ENCODE results near the gene NLN.
"Not testable (repeated sequence)": the region's sequence is repeated elsewhere in the genome, so short reads cannot be mapped to it uniquely, and the experiment has no call there.

NLN gene

GRCh38 chr5:65778126-65778525 lies 56.1 kb downstream of the NLN start:
- Histone ChIP-seq H3K9me2 (replicated peaks; ENCODE audit: control insufficient read depth, low read length) (no peaks in the 10 kb centered on the region), H3K9me3 (ENCODE audit: control insufficient read depth, insufficient read depth, low read length) (no peaks in the 10 kb centered on the region), H3F3A (ENCODE audit: control insufficient read depth, insufficient read depth) (no peaks in the 10 kb centered on the region), H3K4me1 (ENCODE audit: control insufficient read depth, low read length) (no peaks in the 10 kb centered on the region), H3K79me2 (ENCODE audit: control insufficient read depth, low read length) (no peaks in the 10 kb centered on the region), H3K4me2 (ENCODE audit: low read length) (no peak overlapping the region), H3K27ac (ENCODE audit: low read depth, low read length) (no peak overlapping the region), H4K20me1 (ENCODE audit: control insufficient read depth, insufficient read depth, low read depth, low read length) (no peaks in the 10 kb centered on the region), H3K4me3 (ENCODE audit: low read length) (no peak overlapping the region), H3K36me3 (ENCODE audit: control insufficient read depth, low read length) (peaks cover 21% of the 10 kb centered on the region), H3K27me3 (ENCODE audit: control insufficient read depth, low read length) (no peaks in the 10 kb centered on the region)
- TF ChIP-seq CTCF (IDR thresholded peaks at IDR 0.05; ENCODE audit: low read depth, low read length, poor library complexity, severe bottlenecking) (no peak), EZH2phosphoT487 (IDR thresholded peaks at IDR 0.05; ENCODE audit: borderline replicate concordance, low read length) (no peak)

GRCh38 chr5:65779643-65780042 lies 57.6 kb downstream of the NLN start:
- no peak overlapping the region for H3K4me3 ChIP-seq (ENCODE audit: low read length)
- H3K27ac ChIP-seq (ENCODE audit: low read depth, low read length), result no peak overlapping the region
- H3K4me2 ChIP-seq (ENCODE audit: low read length), result no peak overlapping the region
- no peaks in the 10 kb centered on the region for H3K27me3 ChIP-seq (ENCODE audit: control insufficient read depth, low read length)
- H3K4me1 ChIP-seq (ENCODE audit: control insufficient read depth, low read length), result no peaks in the 10 kb centered on the region
- TF ChIP-seq CTCF (IDR thresholded peaks at IDR 0.05; ENCODE audit: low read depth, low read length, poor library complexity, severe bottlenecking) (no peak), EZH2phosphoT487 (IDR thresholded peaks at IDR 0.05; ENCODE audit: borderline replicate concordance, low read length) (no peak)
- H3F3A ChIP-seq (ENCODE audit: control insufficient read depth, insufficient read depth), result no peaks in the 10 kb centered on the region
- H4K20me1 ChIP-seq (ENCODE audit: control insufficient read depth, insufficient read depth, low read depth, low read length), result no peaks in the 10 kb centered on the region
- no peaks in the 10 kb centered on the region for H3K79me2 ChIP-seq (ENCODE audit: control insufficient read depth, low read length)
- H3K9me2 ChIP-seq (replicated peaks; ENCODE audit: control insufficient read depth, low read length), result no peaks in the 10 kb centered on the region
- no peaks in the 10 kb centered on the region for H3K9me3 ChIP-seq (ENCODE audit: control insufficient read depth, insufficient read depth, low read length)
- H3K36me3 ChIP-seq (ENCODE audit: control insufficient read depth, low read length), result peaks cover 21% of the 10 kb centered on the region

- not testable (repeated sequence) for H4K20me1 ChIP-seq (ENCODE audit: control insufficient read depth, insufficient read depth, low read depth, low read length); H3K4me2 ChIP-seq (ENCODE audit: low read length); H3K4me3 ChIP-seq (ENCODE audit: low read length); H3K4me1 ChIP-seq (ENCODE audit: control insufficient read depth, low read length); H3K27ac ChIP-seq (ENCODE audit: low read depth, low read length); H3K9me2 ChIP-seq (replicated peaks; ENCODE audit: control insufficient read depth, low read length); H3K9me3 ChIP-seq (ENCODE audit: control insufficient read depth, insufficient read depth, low read length); H3F3A ChIP-seq (ENCODE audit: control insufficient read depth, insufficient read depth); H3K79me2 ChIP-seq (ENCODE audit: control insufficient read depth, low read length); H3K27me3 ChIP-seq (ENCODE audit: control insufficient read depth, low read length)
- peaks cover 28% of the 10 kb centered on the region for H3K36me3 ChIP-seq (ENCODE audit: control insufficient read depth, low read length)
Observed at GRCh38 chr5:65788296-65788695, 66.3 kb downstream of the NLN start.

- H3K9me2 ChIP-seq (replicated peaks; ENCODE audit: control insufficient read depth, low read length), result no peaks in the 10 kb centered on the region
- H3K79me2 ChIP-seq (ENCODE audit: control insufficient read depth, low read length), result no peaks in the 10 kb centered on the region
- no peak overlapping the region for H3K27ac ChIP-seq (ENCODE audit: low read depth, low read length)
- no peaks in the 10 kb centered on the region; the same call in 1 of the 2 replicates for H3K4me1 ChIP-seq (ENCODE audit: control insufficient read depth, low read length)
- no peak for TF ChIP-seq CTCF (IDR thresholded peaks at IDR 0.05; ENCODE audit: low read depth, low read length, poor library complexity, severe bottlenecking)
- no peak for TF ChIP-seq EZH2phosphoT487 (IDR thresholded peaks at IDR 0.05; ENCODE audit: borderline replicate concordance, low read length)
- no peaks in the 10 kb centered on the region for H4K20me1 ChIP-seq (ENCODE audit: control insufficient read depth, insufficient read depth, low read depth, low read length)
- no peaks in the 10 kb centered on the region for H3K9me3 ChIP-seq (ENCODE audit: control insufficient read depth, insufficient read depth, low read length)
- H3F3A ChIP-seq (ENCODE audit: control insufficient read depth, insufficient read depth), result no peaks in the 10 kb centered on the region
- no peak overlapping the region for H3K4me3 ChIP-seq (ENCODE audit: low read length)
- no peaks in the 10 kb centered on the region for H3K27me3 ChIP-seq (ENCODE audit: control insufficient read depth, low read length)
- H3K36me3 ChIP-seq (ENCODE audit: control insufficient read depth, low read length), result peaks cover 27% of the 10 kb centered on the region
- no peak overlapping the region for H3K4me2 ChIP-seq (ENCODE audit: low read length)
Observed at GRCh38 chr5:65790371-65791163, 68.6 kb downstream of the NLN start.

Data from DOHH2 (cell line).